H1 (cell line): ENCODE results near the gene TRPC4. TPM values are rescaled to one million over a fixed set of nuclear protein-coding genes. Genes with fewer than 3 reads are reported as not detected.
A peak's percentile ranks its signal among the peaks of the same experiment; 100 is the strongest.

Experiments
- CTCF ChIA-PET: fragments of 300-600 bp; sonication (Branson Sonifier 250); formaldehyde crosslinking; loops from one replicate; lab custom pipeline; 2021; ENCODE audit not compliant: partially characterized antibody; lab: Charles Lee
- POLR2A ChIA-PET: fragments of 300-600 bp; sonication (Branson Sonifier 250); formaldehyde crosslinking; loops from one replicate; lab custom pipeline; 2021; ENCODE audit warnings: inconsistent platforms; ENCODE audit not compliant: partially characterized antibody; lab: Charles Lee
- DNase-seq, 2 experiments: peaks; one replicate each; pipeline versions ENCODE4 v3.0.0 to v3.0.0-alpha.2; 2010 to 2022; ENCODE audit warnings: low spot score in 2 of 2, low read depth in 1 of 2, mixed read lengths in 1 of 2
- FAIRE-seq: peaks from 2 replicates; lab custom pipeline; 2011; peaks lifted over from hg19 to GRCh38; lab: Jason Lieb, UNC
- H2AFZ ChIP-seq: 2 replicates; pipeline ENCODE4 v1.8.1; 2012; ENCODE audit warnings: low read length, inconsistent platforms
- H2AK5ac ChIP-seq: 2 replicates; pipeline ENCODE4 v1.6.1; 2013; ENCODE audit warnings: low read depth, low read length
- H2BK120ac ChIP-seq: replicated peaks from 2 replicates; pipeline ENCODE3; 2013; ENCODE audit warnings: low read depth, low read length, inconsistent platforms
- H2BK12ac ChIP-seq: 2 replicates; pipeline ENCODE4 v1.6.1; 2013; ENCODE audit warnings: low read depth, low read length
- H2BK15ac ChIP-seq: 2 replicates; pipeline ENCODE4 v1.6.1; 2013; ENCODE audit warnings: low read length
- H2BK20ac ChIP-seq: 2 replicates; pipeline ENCODE4 v1.6.1; 2013; ENCODE audit warnings: low read length
- H2BK5ac ChIP-seq: 2 replicates; pipeline ENCODE4 v1.6.1; 2013; ENCODE audit warnings: low read depth, low read length
- H3K14ac ChIP-seq: 2 replicates; pipeline ENCODE4 v1.6.1; 2013; ENCODE audit warnings: inconsistent platforms; ENCODE audit not compliant: insufficient read length
- H3K18ac ChIP-seq: 2 replicates; pipeline ENCODE4 v1.6.1; 2013; ENCODE audit warnings: low read length; ENCODE audit errors: extremely low read depth
- H3K23ac ChIP-seq: 2 replicates; pipeline ENCODE4 v1.6.1; 2013; ENCODE audit warnings: inconsistent platforms; ENCODE audit not compliant: insufficient read length
- H3K23me2 ChIP-seq: 2 replicates; pipeline ENCODE4 v1.6.1; 2013; ENCODE audit warnings: low read depth, low read length
- H3K27ac ChIP-seq: 2 replicates; pipeline ENCODE4 v1.6.1; 2011; ENCODE audit warnings: low read depth, low read length, inconsistent platforms
- H3K27me3 ChIP-seq, 4 experiments: replicated peaks in 1 of 4; 1 replicate in 1 of 4; 2 replicates in 3 of 4; pipeline versions ENCODE4 v1.6.1 to v1.8.1; 2011 to 2013; ENCODE audit warnings: low read length in 3 of 4, mild to moderate bottlenecking in 3 of 4, inconsistent platforms in 2 of 4, mixed read lengths in 2 of 4, moderate library complexity in 1 of 4; ENCODE audit not compliant: control insufficient read depth in 3 of 4, insufficient read depth in 3 of 4; ENCODE audit errors: extremely low read depth in 1 of 4
- H3K36me3 ChIP-seq, 4 experiments: 2 replicates each; pipeline versions ENCODE4 v1.6.1 to v1.8.1; 2011 to 2013; ENCODE audit warnings: mild to moderate bottlenecking in 4 of 4, low read length in 3 of 4, moderate library complexity in 2 of 4, control low read depth in 1 of 4, inconsistent platforms in 1 of 4; ENCODE audit not compliant: insufficient read depth in 4 of 4, control insufficient read depth in 2 of 4
- H3K4ac ChIP-seq: replicated peaks from 2 replicates; pipeline ENCODE3; 2013; ENCODE audit warnings: low read length, low read depth, mixed read lengths, inconsistent platforms; ENCODE audit not compliant: insufficient read length
- H3K4me1 ChIP-seq, 4 experiments: replicated peaks in 1 of 4; 1 replicate in 1 of 4; 2 replicates in 3 of 4; pipeline versions ENCODE4 v1.6.1 to v1.8.1; 2011 to 2013; ENCODE audit warnings: low read length in 3 of 4, inconsistent platforms in 2 of 4, mixed read lengths in 1 of 4; ENCODE audit not compliant: insufficient read depth in 4 of 4, control insufficient read depth in 3 of 4
- H3K4me2 ChIP-seq, 2 experiments: 2 replicates each; pipeline versions ENCODE4 v1.6.1 to v1.8.1; 2011 to 2013; ENCODE audit warnings: low read depth in 2 of 2, low read length in 2 of 2, control low read depth in 1 of 2, inconsistent platforms in 1 of 2, mild to moderate bottlenecking in 1 of 2; ENCODE audit not compliant: insufficient read depth in 1 of 2
- H3K4me3 ChIP-seq, 4 experiments: fragments of 200-600, 300-600 bp in 1 of 4; sonication (generic), shearing (Covaris generic), sonication (Bioruptor Twin) in 1 of 4; 2 replicates each; pipeline versions ENCODE4 v1.5.1 to v1.8.1; 2011 to 2016; ENCODE audit warnings: low read length in 4 of 4, low read depth in 3 of 4, control low read depth in 2 of 4, inconsistent platforms in 2 of 4, mild to moderate bottlenecking in 2 of 4, mixed read lengths in 1 of 4, moderate library complexity in 1 of 4; ENCODE audit not compliant: insufficient read depth in 2 of 4; ENCODE audit errors: extremely low read depth in 1 of 4
- H3K56ac ChIP-seq: replicated peaks from 2 replicates; pipeline ENCODE3; 2013; ENCODE audit warnings: low read depth, mild to moderate bottlenecking, mixed read lengths, low read length, inconsistent platforms; ENCODE audit not compliant: insufficient read length
- H3K79me1 ChIP-seq: 2 replicates; pipeline ENCODE4 v1.6.1; 2013; ENCODE audit warnings: low read depth, low read length, control low read depth
- H3K79me2 ChIP-seq, 2 experiments: 2 replicates each; pipeline versions ENCODE4 v1.6.1 to v1.8.1; 2012 to 2013; ENCODE audit warnings: low read length in 2 of 2, mild to moderate bottlenecking in 2 of 2, inconsistent platforms in 1 of 2; ENCODE audit not compliant: insufficient read depth in 2 of 2, control insufficient read depth in 1 of 2
- H3K9ac ChIP-seq, 4 experiments: replicated peaks in 1 of 4; 1 replicate in 1 of 4; 2 replicates in 3 of 4; pipeline versions ENCODE4 v1.6.1 to v1.8.1; 2011 to 2013; ENCODE audit warnings: low read depth in 3 of 4, low read length in 3 of 4, control low read depth in 2 of 4, mild to moderate bottlenecking in 2 of 4, moderate library complexity in 2 of 4, inconsistent platforms in 1 of 4; ENCODE audit errors: extremely low read depth in 1 of 4
- H3K9me3 ChIP-seq, 2 experiments: 2 replicates each; pipeline versions ENCODE4 v1.6.1 to v1.8.1; 2012 to 2013; ENCODE audit warnings: mild to moderate bottlenecking in 2 of 2, moderate library complexity in 2 of 2, control low read depth in 1 of 2, inconsistent platforms in 1 of 2, low read depth in 1 of 2, low read length in 1 of 2, mixed read lengths in 1 of 2; ENCODE audit not compliant: insufficient read depth in 2 of 2
- H4K20me1 ChIP-seq, 2 experiments: replicated peaks in 1 of 2; 2 replicates each; pipeline versions ENCODE3 to v1.8.1; 2011 to 2013; ENCODE audit warnings: inconsistent platforms in 2 of 2, low read length in 2 of 2, mild to moderate bottlenecking in 1 of 2; ENCODE audit not compliant: insufficient read depth in 2 of 2, control insufficient read depth in 1 of 2
- H4K5ac ChIP-seq: 2 replicates; pipeline ENCODE4 v1.6.1; 2013; ENCODE audit warnings: low read length, low read depth, mixed read lengths, inconsistent platforms; ENCODE audit not compliant: insufficient read length
- H4K8ac ChIP-seq: 2 replicates; pipeline ENCODE4 v1.8.0; 2013; ENCODE audit warnings: mild to moderate bottlenecking, moderate library complexity, low read length, inconsistent platforms; ENCODE audit not compliant: insufficient read depth; ENCODE audit errors: extremely low read depth
- H4K91ac ChIP-seq: replicated peaks from 2 replicates; pipeline ENCODE3; 2013; ENCODE audit warnings: low read length, mixed read lengths, inconsistent platforms; ENCODE audit not compliant: insufficient read length
- ATF3 ChIP-seq: IDR thresholded peaks from 2 replicates; pipeline ENCODE4 v1.6.1; 2011; ENCODE audit warnings: low read depth, mild to moderate bottlenecking, low read length; ENCODE audit not compliant: insufficient read depth
- CBX8 ChIP-seq: fragments of 300-800, 300-1000 bp; sonication (generic); IDR thresholded peaks from 2 replicates; pipeline ENCODE4 v1.7.1; 2016; ENCODE audit warnings: low read depth, low read length, borderline replicate concordance
- CHD2 ChIP-seq: IDR thresholded peaks from 2 replicates; pipeline ENCODE4 v1.6.1; 2012; ENCODE audit warnings: low read length, improper control_type of control experiment
- HDAC6 ChIP-seq: IDR thresholded peaks from one replicate; pipeline ENCODE4 v1.7.1; 2012; ENCODE audit warnings: low read depth, mild to moderate bottlenecking, inconsistent platforms, low read length, moderate library complexity
- JUND ChIP-seq: IDR thresholded peaks from 2 replicates; pipeline ENCODE4 v1.6.1; 2011; ENCODE audit warnings: mild to moderate bottlenecking, improper control_type of control experiment, low read length
- KDM1A ChIP-seq: fragments of 200-600, 300-600 bp; sonication (generic); IDR thresholded peaks from 2 replicates; pipeline ENCODE4 v1.7.1; 2016; ENCODE audit warnings: mild to moderate bottlenecking, low read length, borderline replicate concordance
- RXRA ChIP-seq: IDR thresholded peaks from 2 replicates; pipeline ENCODE4 v1.6.1; 2011; ENCODE audit warnings: low read depth, mild to moderate bottlenecking, low read length, moderate library complexity; ENCODE audit not compliant: insufficient read depth
- SIN3A ChIP-seq, 2 experiments: IDR thresholded peaks in 1 of 2; conservative IDR thresholded peaks in 1 of 2; 2 replicates each; pipeline ENCODE4 v1.6.1; 2011 to 2012; ENCODE audit warnings: low read length in 2 of 2, improper control_type of control experiment in 1 of 2, low read depth in 1 of 2, mild to moderate bottlenecking in 1 of 2
- SP2 ChIP-seq: IDR thresholded peaks from 2 replicates; pipeline ENCODE4 v1.6.1; 2012; ENCODE audit warnings: mild to moderate bottlenecking, low read length, inconsistent platforms
- SP4 ChIP-seq: IDR thresholded peaks from 2 replicates; pipeline ENCODE4 v1.6.1; 2012; ENCODE audit warnings: low read length, inconsistent platforms
- SRF ChIP-seq: IDR thresholded peaks from 2 replicates; pipeline ENCODE4 v1.6.1; 2011; ENCODE audit warnings: mild to moderate bottlenecking, low read depth, low read length, moderate library complexity
- TAF1 ChIP-seq: IDR thresholded peaks from 2 replicates; pipeline ENCODE4 v1.6.1; 2011; ENCODE audit warnings: mild to moderate bottlenecking, low read depth, low read length
- WGBS, 2 experiments: shearing (Covaris generic) in 1 of 2; methylation state at CpG; one replicate each; pipeline versions ENCODE4 v1.1.6 to v1.1.7; 2013 to 2015; ENCODE audit warnings: low lambda C conversion rate in 2 of 2, mixed read lengths in 2 of 2, inconsistent platforms in 1 of 2, low coverage in 1 of 2, missing lambda C conversion rate in 1 of 2; ENCODE audit not compliant: insufficient replicate concordance in 2 of 2, insufficient coverage in 1 of 2, insufficient read length in 1 of 2; ENCODE audit errors: extremely low coverage in 1 of 2, missing lambda C conversion rate in 1 of 2; 5-methylcytosine and 5-hydroxymethylcytosine counted together
- polyA plus RNA-seq, 7 experiments: library from polyadenylated mRNA; depleted of rRNA in 3 of 7; stranded (reverse) in 5 of 7; unstranded in 2 of 7; fragments of >200 nt in 5 of 7; fragments of 200-250 nt in 2 of 7; gene quantifications; 1 replicate in 5 of 7; 2 replicates in 1 of 7; 4 replicates in 1 of 7; pipeline versions ENCODE4 v1.2.1 to v1.2.3, GENCODE V29; 2011 to 2013; ENCODE audit warnings: missing spikeins in 2 of 7, mixed read lengths in 2 of 7
- total RNA-seq: library from RNA; stranded (reverse); fragmentation: NEBNext Ultra II Directional; extraction: Animal tissue kit (Norgen Biotek cat#: 25700); gene quantifications from 2 replicates; pipeline ENCODE4 v1.2.1, GENCODE V29; 2021

Gene TRPC4
- total and polyA plus RNA-seq, 2 of the 8 experiments (the other 6 are each of a cell fraction or from before 2014, with no cell fraction given), result 12.3 to 14.7 TPM

DNA sequence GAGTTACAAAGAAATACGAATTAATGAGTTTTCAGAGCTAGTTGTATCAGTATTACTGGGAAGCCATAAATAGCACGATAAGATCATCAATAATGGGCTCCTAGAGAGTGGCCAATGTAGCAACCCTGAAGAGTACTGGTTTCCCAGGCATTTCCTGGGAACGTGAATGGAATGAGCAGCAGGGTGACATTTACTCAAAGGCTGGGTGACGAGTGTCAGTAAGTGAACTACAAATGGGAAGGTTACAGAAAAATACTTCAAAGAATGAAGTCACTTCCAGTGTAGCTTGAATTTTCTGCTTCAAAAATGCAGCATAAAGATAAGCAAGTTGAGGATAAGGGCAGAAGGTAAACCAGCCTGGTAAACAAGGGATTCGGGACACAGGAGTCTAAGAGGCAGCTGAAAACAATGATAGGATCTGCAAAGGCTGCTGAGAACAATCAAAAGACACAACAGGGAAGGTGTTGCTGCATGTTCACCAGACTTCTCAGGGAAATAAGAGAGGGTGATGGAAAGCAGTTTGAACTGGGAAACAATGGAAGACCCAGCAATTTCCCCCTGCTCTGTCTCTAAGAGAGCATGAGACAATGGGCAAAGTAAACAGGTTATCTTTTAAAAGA is 222.4 kb downstream of the TRPC4 start:
- H2BK15ac ChIP-seq, result no peak overlapping the region
- H3K27me3 ChIP-seq, result no peaks in the 10 kb centered on the region
- no peak overlapping the region for H3K4ac ChIP-seq
- ChIA-PET POLR2A (no interaction called here), CTCF (interaction anchor here (0.9 kb wide), 1 partner anchor 8 kb away, joined by 3 read pairs; no protein-coding TSS in a partner anchor)
- no peak overlapping the region for H3K4me2 ChIP-seq
- no peak overlapping the region for H2AK5ac ChIP-seq
- H4K20me1 ChIP-seq, result no peaks in the 10 kb centered on the region
- no peak overlapping the region for H4K8ac ChIP-seq
- DNase-seq (no peak), FAIRE-seq (peak; percentile 85)
- no peak overlapping the region for H3K4me3 ChIP-seq
- no peak overlapping the region for H2BK20ac ChIP-seq
- no peak overlapping the region for H2BK5ac ChIP-seq
- 80% methylated on average over 5 of the region's 5 CpGs; no CpG with 5 or more reads in 1 of the 2 experiments for WGBS, 2 experiments
- H3K23me2 ChIP-seq, result no peaks in the 10 kb centered on the region
- H2BK12ac ChIP-seq, result no peak overlapping the region
- no peak overlapping the region for H4K91ac ChIP-seq
- H3K9ac ChIP-seq, result no peak overlapping the region
- H2BK120ac ChIP-seq, result no peak overlapping the region
- H3K79me2 ChIP-seq, result no peaks in the 10 kb centered on the region
- H3K9me3 ChIP-seq, result no peaks in the 10 kb centered on the region
- H3K27ac ChIP-seq, result no peak overlapping the region
- H3K36me3 ChIP-seq, result peaks cover 0 to 22% (median 6%) of the 10 kb centered on the region in 4 experiments; a peak in 5 of 8 replicates
- H4K5ac ChIP-seq, result no peak overlapping the region
- H3K18ac ChIP-seq, result no peak overlapping the region
- no peak overlapping the region for H2AFZ ChIP-seq
- H3K14ac ChIP-seq, result no peak overlapping the region
- H3K4me1 ChIP-seq, result no peaks in the 10 kb centered on the region; a peak in 1 of 7 replicates
- H3K56ac ChIP-seq, result no peak overlapping the region
- H3K23ac ChIP-seq, result no peak overlapping the region
- no peaks in the 10 kb centered on the region for H3K79me1 ChIP-seq
- TF ChIP-seq KDM1A (no peak), JUND (no peak), RXRA (no peak), SP4 (no peak), SP2 (no peak), TAF1 (no peak), HDAC6 (no peak), SIN3A (conservative IDR thresholded peaks at IDR 0.05 in 1 of 2, IDR thresholded peaks at IDR 0.05 in 1 of 2; ENCODE audit: low read depth in 1 of 2, low read length in 2 of 2) (no peak), ATF3 (no peak), CHD2 (no peak), SRF (no peak), CBX8 (no peak)
